ENCODE data around the gene PI4KA. TPM values are rescaled to one million over a fixed set of nuclear protein-coding genes. Genes with fewer than 3 reads are reported as not detected.
"Not testable (repeated sequence)": the region's sequence is repeated elsewhere in the genome, so short reads cannot be mapped to it uniquely, and the experiment has no call there.

The PI4KA gene
- polyA plus RNA-seq, 1 donor from 2014 or later = 42.2 TPM

DNA sequence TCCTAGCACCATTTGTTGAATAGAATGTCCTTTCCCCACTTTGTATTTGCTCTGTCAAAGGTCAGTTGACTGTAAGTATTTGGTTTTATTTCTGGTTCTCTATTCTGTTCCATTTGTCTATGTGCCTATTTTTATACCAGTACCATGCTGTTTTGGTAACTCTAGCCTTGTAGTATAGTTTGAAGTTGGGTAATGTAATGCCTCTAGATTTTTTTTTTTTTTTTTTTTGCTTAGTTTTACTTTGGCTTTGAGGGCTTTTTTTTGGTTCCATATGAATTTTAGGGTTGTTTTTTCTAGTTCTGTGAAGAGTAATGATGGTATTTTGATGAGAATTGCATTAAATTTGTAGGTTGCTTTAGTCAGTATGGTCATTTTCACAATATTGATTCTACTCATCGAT lies 183.0 kb downstream of the PI4KA start:
- not testable (repeated sequence) for H3F3A ChIP-seq (ENCODE audit: insufficient read depth, low read length, poor library complexity, severe bottlenecking); H4K20me1 ChIP-seq (ENCODE audit: insufficient read depth); H3K27ac ChIP-seq (ENCODE audit: low read length); H3K36me3 ChIP-seq (ENCODE audit: insufficient read depth, low read length); H3K79me2 ChIP-seq (replicated peaks; ENCODE audit: insufficient read depth, low read length); H2AFZ ChIP-seq (ENCODE audit: low read depth, low read length); H3K4me2 ChIP-seq (ENCODE audit: low read length); H3K9me3 ChIP-seq (ENCODE audit: low read length); H3K9ac ChIP-seq (ENCODE audit: low read length); H3K4me3 ChIP-seq (ENCODE audit: low read length); H3K27me3 ChIP-seq (ENCODE audit: insufficient read depth, low read depth, low read length); H3K9me2 ChIP-seq (ENCODE audit: insufficient read depth, low read length)

- TF ChIP-seq EZH2 (IDR thresholded peaks at IDR 0.05; ENCODE audit: borderline replicate concordance, insufficient read depth, low read length, poor library complexity, severe bottlenecking) (no peak), EP300 (conservative IDR thresholded peaks at IDR 0.05; ENCODE audit: poor library complexity, severe bottlenecking) (no peak), SMC3 (conservative IDR thresholded peaks at IDR 0.05; ENCODE audit: poor library complexity) (no peak), POLR2AphosphoS5 (IDR thresholded peaks at IDR 0.05) (no peak), MXI1 (conservative IDR thresholded peaks at IDR 0.05; ENCODE audit: poor library complexity, severe bottlenecking) (no peak)
- TF ChIP-seq, protein P1, sequence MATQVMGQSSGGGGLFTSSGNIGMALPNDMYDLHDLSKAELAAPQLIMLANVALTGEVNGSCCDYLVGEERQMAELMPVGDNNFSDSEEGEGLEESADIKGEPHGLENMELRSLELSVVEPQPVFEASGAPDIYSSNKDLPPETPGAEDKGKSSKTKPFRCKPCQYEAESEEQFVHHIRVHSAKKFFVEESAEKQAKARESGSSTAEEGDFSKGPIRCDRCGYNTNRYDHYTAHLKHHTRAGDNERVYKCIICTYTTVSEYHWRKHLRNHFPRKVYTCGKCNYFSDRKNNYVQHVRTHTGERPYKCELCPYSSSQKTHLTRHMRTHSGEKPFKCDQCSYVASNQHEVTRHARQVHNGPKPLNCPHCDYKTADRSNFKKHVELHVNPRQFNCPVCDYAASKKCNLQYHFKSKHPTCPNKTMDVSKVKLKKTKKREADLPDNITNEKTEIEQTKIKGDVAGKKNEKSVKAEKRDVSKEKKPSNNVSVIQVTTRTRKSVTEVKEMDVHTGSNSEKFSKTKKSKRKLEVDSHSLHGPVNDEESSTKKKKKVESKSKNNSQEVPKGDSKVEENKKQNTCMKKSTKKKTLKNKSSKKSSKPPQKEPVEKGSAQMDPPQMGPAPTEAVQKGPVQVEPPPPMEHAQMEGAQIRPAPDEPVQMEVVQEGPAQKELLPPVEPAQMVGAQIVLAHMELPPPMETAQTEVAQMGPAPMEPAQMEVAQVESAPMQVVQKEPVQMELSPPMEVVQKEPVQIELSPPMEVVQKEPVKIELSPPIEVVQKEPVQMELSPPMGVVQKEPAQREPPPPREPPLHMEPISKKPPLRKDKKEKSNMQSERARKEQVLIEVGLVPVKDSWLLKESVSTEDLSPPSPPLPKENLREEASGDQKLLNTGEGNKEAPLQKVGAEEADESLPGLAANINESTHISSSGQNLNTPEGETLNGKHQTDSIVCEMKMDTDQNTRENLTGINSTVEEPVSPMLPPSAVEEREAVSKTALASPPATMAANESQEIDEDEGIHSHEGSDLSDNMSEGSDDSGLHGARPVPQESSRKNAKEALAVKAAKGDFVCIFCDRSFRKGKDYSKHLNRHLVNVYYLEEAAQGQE (IDR thresholded peaks at IDR 0.05; ENCODE audit: borderline replicate concordance) = no peak
- Histone ChIP-seq H3K36me3 (ENCODE audit: insufficient read depth, low read length) (no peaks in the 10 kb centered on the region), H2AFZ (ENCODE audit: low read depth, low read length) (no peak overlapping the region), H3K9me2 (ENCODE audit: insufficient read depth, low read length) (no peaks in the 10 kb centered on the region), H3K79me2 (replicated peaks; ENCODE audit: insufficient read depth, low read length) (no peaks in the 10 kb centered on the region), H3F3A (ENCODE audit: insufficient read depth, low read length, poor library complexity, severe bottlenecking) (no peaks in the 10 kb centered on the region), H3K4me3 (ENCODE audit: low read length) (no peak overlapping the region), H3K4me2 (ENCODE audit: low read length) (no peak overlapping the region), H3K9ac (ENCODE audit: low read length) (no peak overlapping the region), H3K9me3 (ENCODE audit: low read length) (no peaks in the 10 kb centered on the region), H3K27me3 (ENCODE audit: insufficient read depth, low read depth, low read length) (no peaks in the 10 kb centered on the region), H4K20me1 (ENCODE audit: insufficient read depth) (no peaks in the 10 kb centered on the region), H3K27ac (ENCODE audit: low read length) (no peak overlapping the region)
Measured at GRCh38 chr22:20674998-20675397, 183.6 kb downstream of the PI4KA start.

DNA sequence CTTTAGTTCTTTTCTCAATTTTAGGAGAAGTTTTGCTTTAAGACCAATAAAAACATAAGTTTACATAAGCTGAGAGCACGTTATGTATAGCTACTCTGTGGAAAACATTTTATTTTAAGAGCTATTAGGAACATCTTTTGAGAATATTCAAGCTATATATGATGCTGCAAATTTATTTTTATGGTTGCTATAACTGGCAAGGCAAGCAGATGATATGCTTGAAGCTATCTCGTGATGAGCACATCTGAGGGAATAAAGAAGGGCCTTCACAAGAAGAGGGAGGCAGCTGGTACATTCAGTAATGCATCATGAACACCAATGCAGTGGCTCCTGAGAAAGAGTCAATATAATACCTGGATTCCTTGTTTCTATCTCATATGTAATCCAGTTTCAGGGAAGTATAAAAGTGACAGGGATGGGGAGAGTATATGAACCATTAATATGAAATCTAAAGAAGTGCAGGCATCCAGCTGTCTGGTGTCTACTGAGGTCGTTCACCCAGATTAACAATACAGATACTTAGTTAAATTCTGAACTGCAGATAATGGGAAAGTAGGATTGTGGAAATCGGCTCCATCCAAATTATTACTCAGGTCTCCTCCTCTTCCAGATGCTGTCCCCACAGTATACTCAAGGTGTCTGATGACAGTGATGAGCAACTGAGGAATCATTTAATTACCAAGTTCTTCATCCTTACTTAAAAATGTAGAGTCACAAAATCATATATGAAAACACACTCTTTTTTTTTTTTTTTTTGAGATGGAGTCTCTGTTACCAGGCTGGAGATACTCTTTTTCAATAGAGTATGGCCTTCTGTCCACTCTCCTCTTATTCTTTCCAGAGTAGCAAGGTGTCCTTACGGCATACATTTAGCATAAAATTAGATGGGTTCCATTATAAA lies 185.1 kb downstream of the PI4KA start:
- H3K79me2 ChIP-seq (replicated peaks; ENCODE audit: insufficient read depth, low read length) = no peaks in the 10 kb centered on the region

More for the DNA sequence above, 185.1 kb downstream of the PI4KA start:
- no peak overlapping the region for H2AFZ ChIP-seq (ENCODE audit: low read depth, low read length)
- no peak overlapping the region for H3K4me3 ChIP-seq (ENCODE audit: low read length)
- H3K9ac ChIP-seq (ENCODE audit: low read length) = no peak overlapping the region
- no peak overlapping the region for H3K4me2 ChIP-seq (ENCODE audit: low read length)
- H3K27me3 ChIP-seq (ENCODE audit: insufficient read depth, low read depth, low read length) = no peaks in the 10 kb centered on the region
- H3F3A ChIP-seq (ENCODE audit: insufficient read depth, low read length, poor library complexity, severe bottlenecking) = no peaks in the 10 kb centered on the region
- H3K27ac ChIP-seq (ENCODE audit: low read length) = no peak overlapping the region
- no peaks in the 10 kb centered on the region for H3K36me3 ChIP-seq (ENCODE audit: insufficient read depth, low read length)
- no peaks in the 10 kb centered on the region for H3K9me3 ChIP-seq (ENCODE audit: low read length)
- H4K20me1 ChIP-seq (ENCODE audit: insufficient read depth) = no peaks in the 10 kb centered on the region
- no peaks in the 10 kb centered on the region for H3K9me2 ChIP-seq (ENCODE audit: insufficient read depth, low read length)
- TF ChIP-seq RAD21 (conservative IDR thresholded peaks at IDR 0.05) (no peak), MXI1 (conservative IDR thresholded peaks at IDR 0.05; ENCODE audit: poor library complexity, severe bottlenecking) (no peak), SMC3 (conservative IDR thresholded peaks at IDR 0.05; ENCODE audit: poor library complexity) (no peak), EP300 (conservative IDR thresholded peaks at IDR 0.05; ENCODE audit: poor library complexity, severe bottlenecking) (no peak), POLR2AphosphoS5 (IDR thresholded peaks at IDR 0.05) (no peak), TAF1 (IDR thresholded peaks at IDR 0.05; ENCODE audit: low read depth) (no peak), CTCF (IDR thresholded peaks at IDR 0.05; ENCODE audit: poor library complexity, severe bottlenecking) (no peak), EZH2 (IDR thresholded peaks at IDR 0.05; ENCODE audit: borderline replicate concordance, insufficient read depth, low read length, poor library complexity, severe bottlenecking) (no peak)
- TF ChIP-seq, protein P1 (IDR thresholded peaks at IDR 0.05; ENCODE audit: borderline replicate concordance) = no peak
